WTC11 (cell line): ENCODE measurements around the gene SMAD3.

ENCODE experiments used
- ELF4 ChIP-seq: sonication (generic); formaldehyde crosslinking; IDR thresholded peaks from 2 replicates; pipeline ENCODE4 v1.8.1; 2022; ENCODE audit warnings: low read depth, mild to moderate bottlenecking, moderate library complexity, missing genetic modification reagents
- NFYB ChIP-seq: sonication (generic); formaldehyde crosslinking; conservative IDR thresholded peaks from 2 replicates; pipeline ENCODE4 v1.8.0; 2022; ENCODE audit warnings: low read depth, missing genetic modification reagents
- NR1H2 ChIP-seq: sonication (generic); formaldehyde crosslinking; IDR thresholded peaks from 2 replicates; pipeline ENCODE4 v1.9.0; 2021; ENCODE audit warnings: mild to moderate bottlenecking, moderate library complexity, missing genetic modification reagents
- ZNF219 ChIP-seq: sonication (generic); formaldehyde crosslinking; IDR thresholded peaks from 2 replicates; pipeline ENCODE4 v1.8.0; 2023; ENCODE audit warnings: missing genetic modification reagents, mild to moderate bottlenecking, borderline replicate concordance
- ZNF423 ChIP-seq: fragments of 250-450 bp; sonication (Bioruptor Pico); IDR thresholded peaks from 2 replicates; pipeline ENCODE4 v2.1.2; 2022; ENCODE audit warnings: mild to moderate bottlenecking, moderate library complexity
- TF ChIP-seq, protein P1 (sequence below): sonication (generic); formaldehyde crosslinking; IDR thresholded peaks from 2 replicates; pipeline ENCODE4 v1.8.1; 2023; ENCODE audit warnings: mild to moderate bottlenecking, missing genetic modification reagents
- TF ChIP-seq, protein P2 (sequence below): fragments of 200-600 bp; IDR thresholded peaks from 2 replicates; pipeline ENCODE4 v1.8.0; 2022; ENCODE audit warnings: antibody characterized with exemption

DNA sequence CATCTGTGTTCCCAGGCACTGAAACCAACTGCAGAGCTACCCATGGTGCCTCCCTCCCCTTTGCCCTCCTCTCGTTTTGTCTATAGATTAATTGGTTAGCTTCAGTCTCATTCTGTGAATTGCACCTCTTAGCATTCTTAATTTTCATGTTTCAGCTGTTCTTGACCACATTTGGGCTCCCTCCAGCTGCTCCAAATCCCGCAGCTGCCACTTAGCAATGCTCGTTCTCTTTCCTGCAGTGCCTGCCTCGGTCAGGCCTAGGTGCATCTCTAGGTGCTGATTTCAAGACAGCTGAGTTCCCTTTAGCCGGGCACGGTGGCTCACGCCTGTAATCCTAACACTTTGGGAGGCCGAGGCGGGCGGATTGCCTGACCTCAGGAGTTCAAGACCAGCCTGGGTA is 47.0 kb upstream of the SMAD3 start:
- TF ChIP-seq ELF4: no peak
- no peak for TF ChIP-seq ZNF219 (CRISPR knock-in tag)
- TF ChIP-seq, protein P1, sequence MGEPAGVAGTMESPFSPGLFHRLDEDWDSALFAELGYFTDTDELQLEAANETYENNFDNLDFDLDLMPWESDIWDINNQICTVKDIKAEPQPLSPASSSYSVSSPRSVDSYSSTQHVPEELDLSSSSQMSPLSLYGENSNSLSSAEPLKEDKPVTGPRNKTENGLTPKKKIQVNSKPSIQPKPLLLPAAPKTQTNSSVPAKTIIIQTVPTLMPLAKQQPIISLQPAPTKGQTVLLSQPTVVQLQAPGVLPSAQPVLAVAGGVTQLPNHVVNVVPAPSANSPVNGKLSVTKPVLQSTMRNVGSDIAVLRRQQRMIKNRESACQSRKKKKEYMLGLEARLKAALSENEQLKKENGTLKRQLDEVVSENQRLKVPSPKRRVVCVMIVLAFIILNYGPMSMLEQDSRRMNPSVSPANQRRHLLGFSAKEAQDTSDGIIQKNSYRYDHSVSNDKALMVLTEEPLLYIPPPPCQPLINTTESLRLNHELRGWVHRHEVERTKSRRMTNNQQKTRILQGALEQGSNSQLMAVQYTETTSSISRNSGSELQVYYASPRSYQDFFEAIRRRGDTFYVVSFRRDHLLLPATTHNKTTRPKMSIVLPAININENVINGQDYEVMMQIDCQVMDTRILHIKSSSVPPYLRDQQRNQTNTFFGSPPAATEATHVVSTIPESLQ (CRISPR knock-in tag): no peak
- TF ChIP-seq, protein P2, sequence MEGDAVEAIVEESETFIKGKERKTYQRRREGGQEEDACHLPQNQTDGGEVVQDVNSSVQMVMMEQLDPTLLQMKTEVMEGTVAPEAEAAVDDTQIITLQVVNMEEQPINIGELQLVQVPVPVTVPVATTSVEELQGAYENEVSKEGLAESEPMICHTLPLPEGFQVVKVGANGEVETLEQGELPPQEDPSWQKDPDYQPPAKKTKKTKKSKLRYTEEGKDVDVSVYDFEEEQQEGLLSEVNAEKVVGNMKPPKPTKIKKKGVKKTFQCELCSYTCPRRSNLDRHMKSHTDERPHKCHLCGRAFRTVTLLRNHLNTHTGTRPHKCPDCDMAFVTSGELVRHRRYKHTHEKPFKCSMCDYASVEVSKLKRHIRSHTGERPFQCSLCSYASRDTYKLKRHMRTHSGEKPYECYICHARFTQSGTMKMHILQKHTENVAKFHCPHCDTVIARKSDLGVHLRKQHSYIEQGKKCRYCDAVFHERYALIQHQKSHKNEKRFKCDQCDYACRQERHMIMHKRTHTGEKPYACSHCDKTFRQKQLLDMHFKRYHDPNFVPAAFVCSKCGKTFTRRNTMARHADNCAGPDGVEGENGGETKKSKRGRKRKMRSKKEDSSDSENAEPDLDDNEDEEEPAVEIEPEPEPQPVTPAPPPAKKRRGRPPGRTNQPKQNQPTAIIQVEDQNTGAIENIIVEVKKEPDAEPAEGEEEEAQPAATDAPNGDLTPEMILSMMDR: no peak
- no peak for TF ChIP-seq ZNF423
- no peak for TF ChIP-seq NFYB (CRISPR knock-in tag)
- TF ChIP-seq NR1H2 (CRISPR knock-in tag): no peak
